Measurements from ENCODE around the gene GLB1L. TPM values are rescaled to one million over a fixed set of nuclear protein-coding genes. Genes with fewer than 3 reads are reported as not detected.

Gene GLB1L
- total and polyA plus RNA-seq, 2 of the 8 experiments (the other 6 are each of a cell fraction or from before 2014, with no cell fraction given) = 3.7 to 4.0 TPM

GRCh38 chr2:219289537-219290361 lies 44.5 kb upstream of the GLB1L start (continued):
- TF ChIP-seq EP300 (IDR thresholded peaks at IDR 0.05; ENCODE audit: borderline replicate concordance in 1 of 2, low read depth in 2 of 2, low read length in 2 of 2) (no peak), BRCA1 (IDR thresholded peaks at IDR 0.05; ENCODE audit: low read depth, low read length) (no peak), BACH1 (IDR thresholded peaks at IDR 0.05; ENCODE audit: low read length) (no peak), NRF1 (IDR thresholded peaks at IDR 0.05; ENCODE audit: low read depth, low read length) (no peak), USF2 (IDR thresholded peaks at IDR 0.05; ENCODE audit: low read length) (no peak), SIRT6 (IDR thresholded peaks at IDR 0.05; ENCODE audit: low read length) (no peak), TCF12 (IDR thresholded peaks at IDR 0.05; ENCODE audit: low read depth, low read length) (no peak), ASH2L (IDR thresholded peaks at IDR 0.05; ENCODE audit: low read length) (no peak), RAD21 (IDR thresholded peaks at IDR 0.05 in 1 of 2, conservative IDR thresholded peaks at IDR 0.05 in 1 of 2; ENCODE audit: low read depth in 2 of 2, low read length in 2 of 2) (no peak)
